HepG2 (cell line): Measurements from ENCODE around the gene CD9. TPM values are rescaled to one million over a fixed set of nuclear protein-coding genes. Genes with fewer than 3 reads are reported as not detected.

ENCODE experiments used
- ARID4A ChIP-seq: sonication (generic); formaldehyde crosslinking; IDR thresholded peaks from 2 replicates; pipeline ENCODE4 v1.5.0; 2020; ENCODE audit warnings: mild to moderate bottlenecking, missing genetic modification reagents, borderline replicate concordance
- HDAC2 ChIP-seq: sonication (generic); formaldehyde crosslinking; IDR thresholded peaks from 2 replicates; pipeline ENCODE4 v1.4.0; 2020; ENCODE audit warnings: missing genetic modification reagents
- HOXA5 ChIP-seq: sonication (generic); formaldehyde crosslinking; IDR thresholded peaks from 2 replicates; pipeline ENCODE4 v1.4.0; 2020; ENCODE audit warnings: missing genetic modification reagents
- KLF16 ChIP-seq, 2 experiments: sonication (generic) in 1 of 2; formaldehyde crosslinking in 1 of 2; IDR thresholded peaks; 2 replicates each; pipeline versions ENCODE4 v1.6.1 to v1.8.0; 2016 to 2023; ENCODE audit warnings: missing genetic modification reagents in 2 of 2, missing compliant biosample characterization in 1 of 2
- MAF1 ChIP-seq: sonication (generic); formaldehyde crosslinking; IDR thresholded peaks from 2 replicates; pipeline ENCODE4 v1.5.0; 2020; ENCODE audit warnings: missing genetic modification reagents, borderline replicate concordance
- NFATC3 ChIP-seq: sonication (generic); formaldehyde crosslinking; IDR thresholded peaks from 2 replicates; pipeline ENCODE4 v1.5.1; 2020; ENCODE audit warnings: mild to moderate bottlenecking, missing genetic modification reagents
- NR2F6 ChIP-seq, 2 experiments: IDR thresholded peaks; 2 replicates each; pipeline ENCODE4 v1.6.1; 2016; ENCODE audit warnings: antibody characterized with exemption in 1 of 2, mild to moderate bottlenecking in 1 of 2
- RAD51 ChIP-seq: fragments of 450-650 bp; IDR thresholded peaks from 2 replicates; pipeline ENCODE4 v1.6.1; 2016; ENCODE audit warnings: borderline replicate concordance
- SRSF9 ChIP-seq: fragments of 200-400 bp; formaldehyde crosslinking; IDR thresholded peaks from 2 replicates; pipeline ENCODE4 v1.6.1; 2018; ENCODE audit warnings: borderline replicate concordance, mild to moderate bottlenecking, low read depth, low read length; ENCODE audit not compliant: insufficient read depth, poor library complexity, severe bottlenecking
- THAP11 ChIP-seq: IDR thresholded peaks from 2 replicates; pipeline ENCODE4 v1.6.1; 2016; ENCODE audit warnings: missing biosample characterization, missing genetic modification reagents
- TP53 ChIP-seq: sonication (generic); formaldehyde crosslinking; conservative IDR thresholded peaks from 2 replicates; pipeline ENCODE4 v1.4.0; 2020; ENCODE audit warnings: missing genetic modification reagents
- ZKSCAN5 ChIP-seq: sonication (generic); formaldehyde crosslinking; IDR thresholded peaks from 2 replicates; pipeline ENCODE4 v1.5.1; 2020; ENCODE audit warnings: mild to moderate bottlenecking, missing genetic modification reagents
- ZNF317 ChIP-seq: sonication (generic); formaldehyde crosslinking; IDR thresholded peaks from 2 replicates; pipeline ENCODE4 v1.5.0; 2020; ENCODE audit warnings: mild to moderate bottlenecking, missing genetic modification reagents
- ZNF512 ChIP-seq: sonication (generic); formaldehyde crosslinking; IDR thresholded peaks from 2 replicates; pipeline ENCODE4 v1.4.0; 2020; ENCODE audit warnings: mild to moderate bottlenecking, missing genetic modification reagents
- ZNF563 ChIP-seq: sonication (generic); formaldehyde crosslinking; IDR thresholded peaks from 2 replicates; pipeline ENCODE4 v1.8.0; 2022; ENCODE audit warnings: mild to moderate bottlenecking, moderate library complexity, missing genetic modification reagents
- ZNF709 ChIP-seq: sonication (generic); formaldehyde crosslinking; IDR thresholded peaks from 2 replicates; pipeline ENCODE4 v1.5.0; 2020; ENCODE audit warnings: mild to moderate bottlenecking, missing genetic modification reagents
- ZNF740 ChIP-seq: sonication (generic); formaldehyde crosslinking; IDR thresholded peaks from 2 replicates; pipeline ENCODE4 v1.4.0; 2020; ENCODE audit warnings: missing genetic modification reagents
- polyA plus RNA-seq, 8 experiments: library from polyadenylated mRNA; depleted of rRNA in 3 of 8; stranded (reverse) in 7 of 8; unstranded in 1 of 8; fragments of >200 nt; fragmentation: Illumina TruSeq in 4 of 8; extraction: Trizol in 4 of 8; gene quantifications; 2 replicates each; pipeline versions ENCODE4 v1.2.1 to v1.2.3, GENCODE V29; 2011 to 2016; ENCODE audit warnings: low read depth in 4 of 8, missing spikeins in 1 of 8, mixed read lengths in 1 of 8; ENCODE audit not compliant: insufficient read depth in 1 of 8
- total RNA-seq, 5 experiments: library from RNA; depleted of rRNA; stranded (reverse); fragments of >200 nt; fragmentation: Illumina TruSeq; extraction: Trizol; gene quantifications; 2 replicates each; pipeline ENCODE4 v1.2.3, GENCODE V29; 2016; ENCODE audit warnings: low read depth in 1 of 5
- TF ChIP-seq, protein P1 (sequence below): sonication (generic); formaldehyde crosslinking; IDR thresholded peaks from 2 replicates; pipeline ENCODE4 v1.8.1; 2023; ENCODE audit warnings: mild to moderate bottlenecking, missing genetic modification reagents

CD9 gene
- total and polyA plus RNA-seq, 2 of the 13 experiments (the other 11 are each of a cell fraction or from before 2014, with no cell fraction given) = 5.8 to 38.3 TPM

DNA sequence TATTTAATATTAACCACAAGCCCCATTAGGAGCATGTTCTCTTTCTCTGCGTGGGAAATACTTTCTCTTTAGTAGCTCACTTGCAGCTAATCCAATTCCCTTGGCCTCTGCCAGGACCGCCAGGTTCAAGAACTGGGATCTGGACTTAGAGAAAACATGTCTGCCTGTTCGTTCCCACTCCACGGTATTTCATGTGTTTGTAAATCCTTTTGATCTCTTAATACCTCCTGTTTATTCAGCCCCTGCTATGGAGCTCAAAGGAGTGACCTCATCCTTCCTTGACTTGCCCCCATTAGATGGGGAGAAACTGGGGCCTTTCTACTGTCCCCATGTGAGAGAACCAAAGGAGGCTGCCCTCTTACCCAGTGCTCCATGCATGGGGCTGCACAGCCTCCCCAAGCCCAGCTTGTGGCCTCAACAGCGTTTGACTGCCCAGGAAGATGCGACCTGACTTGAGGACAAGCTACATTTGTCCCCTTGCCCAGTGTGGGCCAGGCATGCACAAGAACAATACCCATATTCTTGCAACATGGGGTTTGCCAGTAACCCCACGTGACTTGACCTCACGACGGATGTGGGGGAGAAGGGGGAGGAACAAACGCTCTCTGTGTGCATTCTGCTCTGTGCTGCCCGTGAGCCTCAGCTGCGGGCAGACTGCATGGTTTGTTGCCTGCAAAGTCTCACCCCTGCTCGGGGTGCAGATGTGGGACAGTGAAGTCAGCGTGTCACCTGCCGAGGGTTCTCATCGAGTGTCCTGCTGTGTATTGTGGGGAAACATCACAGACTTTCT, 30.3 kb downstream of the CD9 start (continued):
- TF ChIP-seq ZNF512 (no peak), MAF1 (no peak), ARID4A (peak; percentile 43; the same call in 1 of the 2 replicates), ZNF317 (CRISPR knock-in tag) (0 out of 2 replicates have a peak, but pooled peaks have one; percentile 37), ZNF563 (CRISPR knock-in tag) (no peak), ZNF740 (CRISPR knock-in tag) (0 out of 2 replicates have a peak, but pooled peaks have one; percentile 24), ZKSCAN5 (CRISPR knock-in tag) (no peak), ZNF709 (CRISPR knock-in tag) (no peak), NFATC3 (CRISPR knock-in tag) (no peak), SRSF9 (no peak), NR2F6 (IDR thresholded peaks at IDR 0.05) (peak; percentile 52; the same call in 1 of the 2 replicates), NR2F6 (CRISPR knock-in tag; IDR thresholded peaks at IDR 0.05) (peak; percentile 85), RAD51 (peak; percentile 64; the same call in 1 of the 2 replicates), HDAC2 (CRISPR knock-in tag) (peak; percentile 74), THAP11 (CRISPR knock-in tag) (peak; percentile 44; the same call in 1 of the 2 replicates), KLF16 (CRISPR knock-in tag; IDR thresholded peaks at IDR 0.05) (peak in 1 of 2 experiments; percentile 71; a peak in 1 of 4 replicates), TP53 (CRISPR knock-in tag) (no peak), HOXA5 (CRISPR knock-in tag) (no peak)
- TF ChIP-seq, protein P1, sequence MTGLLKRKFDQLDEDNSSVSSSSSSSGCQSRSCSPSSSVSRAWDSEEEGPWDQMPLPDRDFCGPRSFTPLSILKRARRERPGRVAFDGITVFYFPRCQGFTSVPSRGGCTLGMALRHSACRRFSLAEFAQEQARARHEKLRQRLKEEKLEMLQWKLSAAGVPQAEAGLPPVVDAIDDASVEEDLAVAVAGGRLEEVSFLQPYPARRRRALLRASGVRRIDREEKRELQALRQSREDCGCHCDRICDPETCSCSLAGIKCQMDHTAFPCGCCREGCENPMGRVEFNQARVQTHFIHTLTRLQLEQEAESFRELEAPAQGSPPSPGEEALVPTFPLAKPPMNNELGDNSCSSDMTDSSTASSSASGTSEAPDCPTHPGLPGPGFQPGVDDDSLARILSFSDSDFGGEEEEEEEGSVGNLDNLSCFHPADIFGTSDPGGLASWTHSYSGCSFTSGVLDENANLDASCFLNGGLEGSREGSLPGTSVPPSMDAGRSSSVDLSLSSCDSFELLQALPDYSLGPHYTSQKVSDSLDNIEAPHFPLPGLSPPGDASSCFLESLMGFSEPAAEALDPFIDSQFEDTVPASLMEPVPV (CRISPR knock-in tag) = no peak; the same call in 1 of the 2 replicates
